Amniotic epithelial cell (primary cell): ENCODE results near the gene IL17REL.

Experiments
- DNase-seq: peaks from one replicate; pipeline ENCODE4 v3.0.0-alpha.2; 2010; ENCODE audit warnings: low read depth

IL17REL gene

DNA sequence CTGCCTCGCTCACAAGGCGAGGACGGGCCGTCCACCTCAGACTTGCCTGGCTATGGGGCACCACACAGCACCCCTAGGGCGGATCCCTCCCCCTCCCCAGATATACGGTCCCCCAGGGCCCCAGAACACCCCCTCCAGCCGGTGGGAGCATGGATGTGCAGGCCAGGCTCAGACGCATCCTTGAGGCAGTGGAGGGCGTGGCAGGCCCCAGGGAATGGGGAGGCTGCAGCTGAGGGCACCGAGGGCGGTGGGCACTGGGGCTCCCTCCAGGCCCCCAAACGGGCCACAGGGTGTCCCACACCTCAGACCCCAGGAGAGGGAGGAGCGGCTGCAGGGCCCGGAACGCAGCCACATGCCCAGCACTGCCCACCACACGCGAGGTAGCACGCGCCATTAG, 33.5 kb upstream of the IL17REL start:
- DNase-seq: no peak

DNA sequence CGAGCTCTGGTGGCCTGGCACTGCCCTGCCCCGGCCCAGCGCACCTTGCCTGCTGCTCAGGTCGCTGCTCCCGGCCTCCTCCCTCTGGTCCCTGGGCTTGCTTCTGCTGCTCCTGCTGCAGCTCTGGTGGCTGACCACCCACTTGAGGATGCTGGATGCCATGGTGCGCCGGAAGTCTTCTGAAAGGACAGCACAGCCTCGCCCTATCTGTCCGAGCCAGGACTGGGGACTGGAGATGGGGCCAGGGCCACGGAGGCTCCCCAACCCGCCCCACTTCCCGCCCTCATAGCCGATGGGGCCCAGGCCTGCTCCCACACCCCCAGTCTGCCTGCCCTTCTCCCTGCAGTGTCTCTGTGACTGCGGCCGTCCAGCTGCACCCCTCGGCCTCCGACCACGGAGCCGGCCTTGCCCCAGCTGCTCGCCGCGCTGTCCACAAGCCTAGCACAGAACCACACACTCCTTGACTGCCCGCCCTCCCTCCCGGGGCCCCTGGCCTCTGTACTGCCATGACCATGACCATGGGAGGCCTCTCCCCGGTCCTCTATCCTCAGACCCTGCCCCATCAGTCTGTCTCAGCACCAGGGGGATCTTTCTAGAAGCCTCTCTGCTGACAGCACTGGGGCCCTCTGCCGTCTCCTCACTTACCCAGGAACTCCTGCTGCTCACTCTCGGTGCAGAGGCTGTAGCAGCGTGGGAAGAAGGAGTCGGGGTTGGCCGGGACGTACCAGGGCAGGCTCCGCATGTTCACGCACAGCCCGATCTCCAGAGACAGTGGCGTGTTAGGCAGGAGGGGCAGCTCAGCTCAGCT, 32.9 kb upstream of the IL17REL start:
- DNase-seq: no peak

DNA sequence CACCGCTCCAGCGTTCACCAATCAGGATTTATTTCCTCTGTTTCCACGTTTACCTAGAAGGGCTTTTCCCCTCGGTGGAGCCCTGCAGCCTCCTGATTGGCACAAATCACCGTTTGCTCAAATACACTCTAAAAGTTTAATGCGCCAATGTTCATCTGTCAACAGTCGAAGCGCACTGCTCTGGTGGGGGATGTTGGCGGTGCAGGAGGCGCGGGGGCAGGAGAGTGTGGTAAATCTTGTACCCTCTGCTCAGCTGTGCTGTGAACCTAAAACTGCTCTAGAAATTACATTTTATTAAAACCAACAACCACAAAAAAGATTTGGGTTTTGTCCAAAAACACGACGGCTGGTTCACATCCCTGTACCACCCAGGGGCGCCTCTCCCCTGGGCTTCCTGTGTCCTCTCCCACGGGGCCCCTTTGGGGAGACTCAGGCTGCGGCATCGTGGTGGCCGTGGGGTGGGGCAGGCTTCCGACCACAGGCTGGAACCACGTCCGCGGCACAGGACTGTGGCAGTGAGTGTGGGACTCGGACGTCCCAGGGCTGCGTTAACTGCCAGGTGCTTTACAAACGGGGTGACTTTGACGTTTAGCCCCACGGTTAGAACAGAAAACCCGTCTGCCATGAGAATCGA, 32.0 kb upstream of the IL17REL start:
- no peak for DNase-seq

DNA sequence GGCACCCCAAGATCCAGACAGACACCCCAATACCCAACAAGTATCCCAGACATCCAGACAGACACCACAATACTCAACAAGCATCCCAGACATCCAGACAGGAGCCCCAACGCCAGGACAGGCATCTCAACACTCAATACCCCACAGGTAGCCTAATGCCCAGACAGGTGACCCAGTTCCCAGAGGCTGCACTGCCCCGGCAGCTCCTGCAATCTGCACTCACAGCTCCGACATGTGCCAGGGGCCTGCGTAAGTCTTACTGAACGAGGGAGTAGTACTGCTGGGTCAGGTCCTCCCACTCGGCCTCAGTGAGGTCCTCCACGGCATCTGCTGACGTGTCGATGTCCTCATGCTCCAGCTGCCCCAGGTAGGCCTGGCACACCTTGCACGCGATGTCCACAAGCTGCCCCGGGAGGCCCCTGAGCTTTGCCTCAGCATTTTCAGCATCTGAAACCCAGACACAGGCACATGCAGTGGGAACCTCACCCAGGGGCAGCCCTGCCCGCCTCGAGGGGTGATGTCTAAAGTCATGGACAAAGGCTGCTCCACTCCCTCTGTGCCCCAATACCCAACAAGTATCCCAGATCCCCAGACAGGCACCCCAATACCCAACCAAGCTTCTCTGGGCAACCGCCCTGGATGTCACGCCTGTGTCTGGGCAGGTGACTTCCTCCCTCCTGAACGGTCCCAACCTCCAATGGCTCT, 28.9 kb upstream of the IL17REL start:
- DNase-seq: no peak

DNA sequence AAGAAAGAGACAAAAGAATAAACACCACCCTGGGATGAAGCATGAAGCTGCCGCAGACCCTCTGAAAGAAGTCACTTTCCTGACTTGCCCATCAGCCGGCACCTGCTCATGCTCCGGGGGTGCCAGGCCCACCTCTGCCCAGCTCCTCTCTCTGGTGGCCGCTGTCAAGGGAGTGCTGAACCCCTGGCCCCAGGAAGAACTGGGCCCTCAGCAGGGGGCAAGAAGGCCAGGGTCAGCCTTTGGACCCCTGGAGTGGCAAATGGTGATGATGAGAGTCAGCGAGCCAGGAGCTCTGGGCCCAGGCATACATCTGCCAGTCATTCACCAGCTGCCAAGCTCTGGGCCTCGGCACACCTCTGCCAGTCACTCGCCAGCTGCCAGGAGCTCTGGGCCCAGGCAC, 28.2 kb upstream of the IL17REL start:
- DNase-seq: no peak

DNA sequence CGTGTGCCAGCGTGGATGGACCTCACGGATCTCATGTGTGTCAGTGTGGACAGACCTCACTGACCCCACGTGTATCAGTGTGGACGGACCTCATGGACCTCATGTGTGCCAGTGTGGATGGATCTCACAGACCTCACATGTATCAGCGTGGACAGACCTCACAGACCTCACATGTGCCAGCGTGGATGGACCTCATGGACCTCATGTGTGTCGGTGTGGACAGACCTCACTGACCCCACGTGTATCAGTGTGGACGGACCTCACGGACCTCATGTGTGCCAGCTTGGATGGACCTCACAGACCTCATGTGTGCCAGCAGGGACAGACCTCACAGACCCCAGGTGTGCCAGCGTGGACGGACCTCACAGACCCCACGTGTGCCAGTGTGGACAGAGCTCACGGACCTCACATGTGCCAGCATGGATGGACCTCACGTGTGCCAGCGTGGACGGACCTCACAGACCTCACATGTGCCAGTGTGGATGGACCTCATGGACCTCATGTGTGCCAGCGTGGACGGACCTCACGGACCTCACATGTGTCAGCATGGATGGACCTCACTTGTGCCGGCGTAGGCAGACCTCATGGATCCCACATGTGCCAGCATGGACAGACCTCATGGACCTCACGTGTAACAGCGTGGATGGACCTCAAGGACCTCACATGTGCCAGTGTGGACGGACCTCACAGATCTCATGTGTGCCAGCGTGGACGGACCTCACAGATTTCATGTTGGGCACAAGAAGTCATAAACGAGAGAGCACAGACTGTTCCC, 27.3 kb upstream of the IL17REL start:
- DNase-seq: no peak

DNA sequence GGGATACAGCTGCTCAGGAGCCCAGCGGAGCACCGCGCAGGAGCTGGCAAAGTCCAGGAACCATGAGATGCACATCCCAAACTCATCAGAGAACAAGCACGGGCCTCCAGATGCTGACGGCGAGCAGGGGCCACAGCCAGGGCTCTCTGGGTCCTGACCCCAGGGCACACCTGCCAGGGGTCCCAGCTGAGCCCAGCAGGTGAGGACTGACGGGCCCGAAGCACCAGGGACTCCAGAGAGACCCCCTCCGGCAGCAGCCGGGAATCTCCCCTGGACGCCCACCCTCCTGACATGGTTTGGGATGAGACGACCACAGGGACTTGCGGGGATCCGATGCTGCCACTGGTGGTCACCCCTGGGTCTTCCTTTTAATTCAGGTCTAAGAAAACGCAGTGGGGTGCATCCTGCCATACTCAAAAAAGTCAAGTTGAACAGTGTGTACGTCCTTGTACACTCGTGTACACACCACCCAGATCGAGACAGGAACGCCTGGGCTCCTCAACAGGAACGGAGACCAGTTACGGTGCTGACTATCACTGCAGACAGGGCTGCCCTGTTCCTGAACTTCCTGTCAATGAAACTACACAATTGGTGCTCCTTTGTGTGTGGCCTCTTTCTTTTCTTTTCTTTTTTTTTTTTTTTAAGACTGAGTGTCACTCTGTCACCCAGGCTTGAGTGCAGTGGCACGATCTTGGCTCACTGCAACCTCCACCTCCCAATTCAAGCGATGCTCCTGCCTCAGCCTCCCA, 23.6 kb upstream of the IL17REL start:
- DNase-seq: no peak

DNA sequence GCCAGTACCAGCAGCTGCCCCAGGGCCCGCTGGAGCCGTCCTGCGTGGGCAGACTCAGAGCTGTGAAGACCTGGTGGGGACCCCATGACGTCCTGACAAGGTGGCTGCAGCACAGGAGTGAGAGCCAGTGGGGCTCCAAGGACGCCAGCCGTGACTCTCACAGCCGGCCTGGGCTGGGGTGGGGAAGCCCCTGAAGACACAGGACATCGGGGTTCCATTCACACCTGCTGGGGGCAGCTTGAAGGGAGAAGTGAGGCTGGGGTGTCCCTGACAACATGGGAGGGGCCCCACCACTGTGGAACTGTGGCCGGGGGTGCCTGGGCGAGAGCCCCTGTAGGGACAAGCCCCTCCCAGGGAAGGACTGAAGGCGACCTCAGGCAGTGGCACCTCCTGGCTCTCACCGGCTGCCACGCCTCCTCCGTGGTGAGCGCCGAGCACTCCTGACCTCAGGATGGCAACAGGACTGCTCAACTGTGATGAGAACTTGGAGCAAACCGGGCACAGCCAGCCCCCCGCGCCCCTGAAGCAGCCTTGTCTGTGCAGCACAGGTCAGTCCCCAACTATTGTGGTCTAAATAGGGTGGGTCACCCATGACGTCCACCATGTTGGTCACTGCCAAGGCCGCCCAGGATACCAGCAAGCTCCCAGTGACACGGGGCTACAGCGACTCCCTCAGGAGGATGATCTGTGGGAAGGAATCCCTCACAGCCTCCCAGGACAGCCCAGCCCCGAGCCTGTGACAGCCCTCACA, 22.7 kb upstream of the IL17REL start:
- no peak for DNase-seq

DNA sequence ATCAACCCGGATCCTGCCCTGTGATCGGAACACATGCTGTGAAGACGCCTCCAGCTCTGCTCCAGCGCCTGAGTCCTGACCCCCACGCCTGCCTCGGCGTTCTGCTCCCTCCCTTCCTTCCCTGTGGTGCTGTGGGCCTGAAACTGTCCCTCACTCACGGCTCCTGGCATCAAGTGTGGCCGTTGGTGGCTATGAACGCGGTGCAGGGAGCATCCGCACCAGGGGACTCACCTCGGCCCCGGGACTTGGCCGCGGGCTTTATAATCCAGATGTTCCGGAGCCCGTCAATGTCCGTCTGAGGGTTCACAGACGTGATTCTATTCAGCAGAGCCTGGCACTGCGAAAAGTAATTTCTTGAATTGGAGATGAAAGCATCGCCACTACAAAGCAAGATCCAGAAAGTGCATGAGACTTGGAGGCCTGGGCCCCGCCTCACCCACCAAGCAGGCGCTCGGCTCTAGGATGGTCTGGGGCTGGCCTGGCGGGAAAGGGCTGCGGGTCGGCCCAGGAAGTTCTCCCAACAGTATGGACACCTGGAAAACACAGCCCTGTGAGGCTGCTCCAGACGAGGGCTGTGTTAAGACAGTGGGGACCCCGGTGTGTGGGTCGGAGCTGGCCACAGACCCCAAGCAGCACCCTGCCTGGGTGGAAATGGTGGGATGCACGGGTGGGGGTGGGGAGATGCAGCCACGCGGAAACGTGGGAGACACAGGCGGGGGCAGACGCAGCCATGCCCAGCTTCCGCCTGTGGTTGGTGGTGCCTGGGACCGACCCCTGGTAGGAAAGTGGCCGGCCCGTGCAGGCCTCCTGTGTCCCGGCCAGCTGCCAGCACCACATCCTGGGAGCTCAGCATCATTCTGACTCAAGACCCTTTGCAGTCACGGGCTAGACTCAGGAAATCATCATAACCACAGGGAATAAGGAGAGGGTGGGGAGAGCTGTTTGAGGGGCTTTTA, 21.8 kb upstream of the IL17REL start:
- DNase-seq: no peak

DNA sequence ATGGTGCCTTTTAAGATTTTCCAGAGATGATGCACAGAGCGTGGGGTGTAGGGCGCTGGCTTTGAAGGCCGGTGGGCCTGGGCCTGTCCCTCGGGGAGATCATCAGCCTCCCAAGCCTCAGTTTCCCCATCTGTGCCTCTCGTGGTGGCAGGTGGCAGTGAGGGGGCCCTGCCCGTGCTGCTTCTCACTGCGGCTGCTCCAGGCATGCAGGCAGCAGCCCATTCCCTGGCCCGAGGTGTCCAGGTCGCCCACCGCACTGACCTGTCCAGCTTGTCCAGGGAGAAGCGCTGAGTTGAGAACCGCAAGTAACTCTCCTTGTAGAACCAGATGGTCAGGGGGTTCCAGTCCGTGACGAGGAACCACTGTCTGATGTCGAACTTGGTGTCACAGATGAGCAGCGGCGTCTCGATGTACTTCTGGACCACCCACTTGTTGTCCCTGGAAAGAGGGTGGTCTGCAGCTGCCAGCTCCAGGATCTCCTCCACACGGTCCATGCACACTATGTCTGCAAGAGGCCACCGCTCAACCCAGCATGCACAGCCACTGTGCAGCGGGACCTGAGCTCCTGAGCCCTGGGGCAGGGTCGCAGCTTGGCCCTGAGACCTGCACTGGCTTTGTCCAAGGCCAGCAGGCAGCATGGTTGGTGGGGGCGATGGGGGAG, 20.5 kb upstream of the IL17REL start:
- DNase-seq: no peak

DNA sequence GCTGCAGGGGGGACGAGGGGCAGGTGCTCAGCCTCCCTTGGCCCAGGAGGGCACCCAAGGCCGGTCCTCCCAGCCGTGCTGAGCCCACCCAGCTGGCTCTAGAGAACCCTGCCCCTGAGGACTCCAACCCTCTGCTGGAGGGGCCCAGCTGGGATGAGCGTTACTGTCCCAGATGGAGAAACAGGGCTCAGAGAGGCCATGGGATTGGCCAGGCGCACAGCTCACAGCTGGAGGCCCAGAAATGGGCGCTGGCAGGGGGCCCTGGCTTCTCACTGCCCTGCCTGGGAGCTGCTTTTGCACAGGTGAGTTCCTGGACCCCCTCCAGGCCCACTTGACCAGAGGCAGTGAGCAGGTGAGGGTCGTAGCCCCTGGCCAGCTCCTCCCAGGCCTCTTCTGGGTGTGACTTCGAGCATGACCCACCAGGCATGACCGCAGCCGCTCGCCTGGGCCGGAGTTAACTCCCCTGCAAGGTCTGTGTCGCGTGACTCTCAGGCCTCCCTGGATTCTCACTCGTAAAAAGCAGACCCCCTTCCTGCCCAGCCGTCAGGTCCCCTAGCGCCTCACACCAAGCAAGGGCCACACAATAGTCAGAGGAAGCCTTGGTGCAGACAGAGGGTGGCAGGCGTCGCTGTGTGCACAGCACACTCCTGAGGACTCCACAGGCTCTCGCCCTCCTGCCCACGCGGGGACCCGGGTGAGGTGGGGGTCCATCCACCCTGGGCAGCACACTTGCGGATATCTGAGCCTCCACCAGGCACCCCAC, 19.7 kb upstream of the IL17REL start:
- no peak for DNase-seq

DNA sequence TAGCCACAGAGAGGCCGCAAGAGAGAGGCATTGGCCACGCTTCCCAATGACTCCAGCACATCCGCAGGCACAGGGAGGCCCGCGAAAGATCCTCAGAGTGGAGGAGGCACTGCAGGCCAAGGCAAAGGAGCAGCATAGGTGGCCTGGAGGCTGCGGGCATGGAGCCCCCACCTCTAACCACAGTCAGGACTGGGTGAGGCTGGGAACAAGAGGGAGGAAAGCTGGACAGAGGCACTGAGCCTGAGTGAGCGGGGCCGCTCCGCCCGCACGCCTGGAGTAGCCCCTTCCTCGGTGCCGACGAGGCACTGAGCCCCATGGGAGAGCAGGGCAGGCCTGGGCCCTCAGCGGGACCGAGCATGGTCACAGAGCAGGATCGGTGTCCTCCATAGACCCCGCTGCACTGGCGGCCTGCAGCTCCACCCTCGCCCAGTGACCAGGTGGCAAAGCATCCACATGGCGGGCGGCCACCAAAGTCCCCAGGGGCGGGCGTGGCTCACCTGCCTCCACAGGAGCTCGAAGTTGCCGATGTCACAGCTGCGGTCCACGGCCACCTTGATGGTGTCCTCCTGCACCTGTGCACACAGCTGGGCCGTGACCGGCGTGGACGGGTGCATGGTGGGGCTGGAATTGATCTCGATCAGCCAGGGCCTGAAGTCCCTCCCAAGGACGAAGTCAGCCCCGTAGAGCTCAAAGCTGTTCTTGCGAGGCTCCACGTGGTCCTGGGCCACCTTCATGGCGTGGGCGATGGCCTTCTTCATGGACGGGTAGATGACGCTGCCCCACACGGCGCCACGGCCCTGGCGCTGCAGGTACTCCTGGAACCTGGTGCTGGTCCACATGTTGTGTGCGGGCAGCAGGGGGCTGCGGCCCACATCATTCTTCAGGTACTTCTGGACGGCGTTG, 18.9 kb upstream of the IL17REL start:
- no peak for DNase-seq

DNA sequence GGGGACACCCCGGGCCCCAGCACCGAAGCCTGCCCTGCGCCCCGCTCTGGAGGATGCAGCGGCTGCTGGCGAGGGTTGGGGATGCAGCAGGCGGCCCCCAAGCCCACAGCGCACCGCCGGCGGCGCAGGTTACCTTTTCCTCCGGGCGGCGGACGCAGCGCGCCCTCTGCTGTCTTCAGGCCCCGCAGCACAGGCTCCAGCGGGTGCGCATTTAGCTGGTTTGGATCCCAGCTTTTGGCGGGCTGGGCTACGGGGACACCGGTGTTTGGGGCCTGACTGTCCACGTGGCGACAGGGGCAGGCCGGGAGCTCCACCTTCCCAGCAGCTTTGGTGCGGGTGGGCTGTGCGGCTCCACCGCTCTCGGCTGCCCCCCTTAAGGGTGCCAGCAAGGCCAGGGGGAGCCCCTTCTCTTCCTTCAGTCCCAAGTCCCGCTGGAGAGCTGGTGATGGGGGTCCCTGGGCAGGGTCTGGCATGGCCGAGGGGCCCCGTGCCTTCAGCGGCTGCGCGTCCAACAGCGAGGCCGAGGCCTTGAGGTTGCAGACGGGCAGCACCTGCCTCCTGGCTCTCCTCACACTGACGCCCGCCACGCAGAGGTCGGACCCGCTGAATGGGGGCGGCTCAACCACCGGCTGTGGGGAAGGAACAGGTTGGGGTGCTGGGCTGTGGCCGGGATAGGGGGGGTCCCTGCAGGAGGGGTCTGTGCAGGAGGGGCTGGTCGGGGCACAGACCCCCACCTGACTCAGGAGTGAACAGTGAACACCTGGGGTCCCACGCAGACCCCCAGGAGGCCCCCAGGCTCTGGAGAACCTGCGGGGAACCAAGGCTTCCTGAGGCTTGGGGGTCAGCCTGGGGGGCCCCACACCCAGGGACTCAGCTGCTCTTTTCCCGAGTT, 18.0 kb upstream of the IL17REL start:
- DNase-seq: peak; percentile 52

DNA sequence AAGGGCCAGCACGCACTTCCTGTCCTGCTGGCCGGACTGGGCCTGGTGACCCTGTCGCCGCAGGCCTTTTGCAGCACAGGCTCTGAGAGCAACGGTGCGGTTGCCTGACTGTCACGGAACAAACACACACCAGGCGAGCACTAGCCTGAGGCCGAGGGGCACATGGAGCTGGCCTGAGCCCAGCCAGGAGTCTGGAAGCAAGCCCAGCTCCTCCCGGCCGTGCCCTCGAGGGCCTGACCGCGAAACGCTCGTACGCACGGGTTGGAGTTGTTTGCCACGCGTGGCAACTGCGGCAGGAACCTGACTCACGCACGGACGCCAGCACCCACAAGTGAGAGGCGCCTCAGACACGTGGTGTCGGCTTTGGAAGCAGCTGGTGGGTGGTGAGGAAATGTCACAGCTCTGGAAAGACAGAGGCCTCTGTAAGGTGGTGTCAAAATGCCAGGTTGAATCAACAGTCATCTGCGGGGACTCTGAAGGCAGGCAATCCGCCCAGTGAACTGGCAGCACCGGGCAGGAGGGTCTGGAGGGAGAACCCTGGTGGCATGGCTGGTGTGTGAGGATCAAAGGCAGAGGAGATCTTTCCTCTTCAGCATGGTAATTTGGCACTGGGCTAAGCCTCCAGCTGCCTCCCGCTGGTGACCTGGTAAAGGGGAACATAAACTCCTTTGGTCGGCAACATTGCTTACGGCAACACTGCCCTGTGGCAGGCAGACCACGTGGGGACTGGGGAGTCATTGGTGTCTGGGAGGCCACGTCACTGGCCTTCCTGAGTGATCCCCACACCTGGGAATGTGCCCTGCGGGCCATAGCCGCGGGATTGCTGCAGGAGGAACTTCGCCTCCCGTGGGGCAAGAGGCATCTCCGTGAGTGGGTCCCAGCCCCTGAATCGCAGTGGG, 15.3 kb upstream of the IL17REL start:
- DNase-seq: no peak

DNA sequence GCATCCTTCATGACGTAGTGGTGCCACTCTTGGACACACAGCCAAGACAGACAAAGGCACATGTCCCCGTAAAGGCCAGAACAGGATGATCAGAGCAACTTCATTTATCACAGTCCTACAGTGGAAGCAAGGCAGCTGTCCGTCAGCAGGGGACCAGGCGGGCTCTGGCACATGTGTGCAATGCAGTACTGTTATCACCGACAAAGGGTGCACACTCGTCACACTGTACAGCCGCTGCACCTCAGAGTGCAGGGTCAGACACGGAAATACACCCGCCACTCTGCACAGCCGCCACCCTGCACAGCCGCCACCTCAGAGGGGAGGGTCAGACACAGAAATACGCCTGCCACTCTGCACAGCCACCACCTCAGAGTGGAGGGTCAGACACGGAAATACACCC, 13.4 kb upstream of the IL17REL start:
- DNase-seq: no peak
